ENCODE data around the gene CAPZB. TPM values are rescaled to one million over a fixed set of nuclear protein-coding genes. Genes with fewer than 3 reads are reported as not detected.

CAPZB gene
- polyA plus RNA-seq, 3 donors: 290 to 504 (median 407) TPM

- Histone ChIP-seq H3K27me3 (ENCODE audit: control insufficient read depth in 2 of 2, insufficient read depth in 2 of 2, low read length in 2 of 2) (no peaks in the 10 kb centered on the region), H3K27ac (ENCODE audit: low read depth in 1 of 2, low read length in 2 of 2) (peak overlapping the region in 1 of 2 donors; percentile 75), H4K20me1 (ENCODE audit: insufficient read depth, low read length) (peaks cover 100% of the 10 kb centered on the region), H3K4me1 (ENCODE audit: control insufficient read depth in 1 of 2, insufficient read depth in 2 of 2, low read length in 2 of 2) (peaks cover 27 to 29% of the 10 kb centered on the region in 2 donors), H3K79me2 (ENCODE audit: insufficient read depth, low read length) (peaks cover 99% of the 10 kb centered on the region), H3K4me2 (replicated peaks; ENCODE audit: extremely low read depth, low read length, poor library complexity, severe bottlenecking) (no peak overlapping the region), H3K9ac (ENCODE audit: insufficient read depth, low read length, poor library complexity, severe bottlenecking) (no peak overlapping the region), H2AFZ (ENCODE audit: insufficient read depth, low read depth, low read length, poor library complexity, severe bottlenecking) (no peak overlapping the region), H3K36me3 (replicated peaks in 1 of 2; ENCODE audit: control insufficient read depth in 1 of 2, insufficient read depth in 2 of 2, low read length in 2 of 2) (peaks cover 0 to 9% of the 10 kb centered on the region in 2 donors), H3K4me3 (replicated peaks in 1 of 3; ENCODE audit: low read depth in 2 of 3, low read length in 3 of 3) (no peak overlapping the region), H3K9me3 (replicated peaks in 1 of 2; ENCODE audit: control insufficient read depth in 1 of 2, insufficient read depth in 1 of 2, low read length in 2 of 2) (no peaks in the 10 kb centered on the region)
- Mint-ChIP-seq H3K27me3 (ENCODE audit: low read depth in 3 of 3) (peaks cover 0 to 3% (median 0%) of the 10 kb centered on the region in 3 donors), H3K36me3 (peaks cover 24 to 52% of the 10 kb centered on the region in 2 donors), H3K27ac (peak overlapping the region in 4 of 7 donors; percentile 21 to 86 (median 66)), H3K4me1 (peaks cover 55% of the 10 kb centered on the region), H3K4me3 (no peak overlapping the region), H3K9me3 (no peaks in the 10 kb centered on the region)
- 96% methylated on average over 2 of the region's 9 CpGs for WGBS (ENCODE audit: insufficient coverage)
- intact Hi-C loops (cut with micrococcal nuclease): loop anchor here (5.0 kb wide), 2 partner anchors 35 to 60 kb away; no protein-coding TSS in a partner anchor
- DNase-seq: no peak
- TF ChIP-seq, protein P1, sequence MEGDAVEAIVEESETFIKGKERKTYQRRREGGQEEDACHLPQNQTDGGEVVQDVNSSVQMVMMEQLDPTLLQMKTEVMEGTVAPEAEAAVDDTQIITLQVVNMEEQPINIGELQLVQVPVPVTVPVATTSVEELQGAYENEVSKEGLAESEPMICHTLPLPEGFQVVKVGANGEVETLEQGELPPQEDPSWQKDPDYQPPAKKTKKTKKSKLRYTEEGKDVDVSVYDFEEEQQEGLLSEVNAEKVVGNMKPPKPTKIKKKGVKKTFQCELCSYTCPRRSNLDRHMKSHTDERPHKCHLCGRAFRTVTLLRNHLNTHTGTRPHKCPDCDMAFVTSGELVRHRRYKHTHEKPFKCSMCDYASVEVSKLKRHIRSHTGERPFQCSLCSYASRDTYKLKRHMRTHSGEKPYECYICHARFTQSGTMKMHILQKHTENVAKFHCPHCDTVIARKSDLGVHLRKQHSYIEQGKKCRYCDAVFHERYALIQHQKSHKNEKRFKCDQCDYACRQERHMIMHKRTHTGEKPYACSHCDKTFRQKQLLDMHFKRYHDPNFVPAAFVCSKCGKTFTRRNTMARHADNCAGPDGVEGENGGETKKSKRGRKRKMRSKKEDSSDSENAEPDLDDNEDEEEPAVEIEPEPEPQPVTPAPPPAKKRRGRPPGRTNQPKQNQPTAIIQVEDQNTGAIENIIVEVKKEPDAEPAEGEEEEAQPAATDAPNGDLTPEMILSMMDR (IDR thresholded peaks at IDR 0.05): no peak
Measured at GRCh38 chr1:19447550-19447949, 37.8 kb downstream of the CAPZB start.

GRCh38 chr1:19445417-19446342 lies 39.7 kb downstream of the CAPZB start:
- H3K27ac ChIP-seq (ENCODE audit: low read depth in 1 of 2, low read length in 2 of 2): peak overlapping the region in 1 of 2 donors; percentile 4
- H3K79me2 ChIP-seq (ENCODE audit: insufficient read depth, low read length): peaks cover 99% of the 10 kb centered on the region
- Mint-ChIP-seq H3K27me3 (ENCODE audit: low read depth in 3 of 3) (peaks cover 0 to 3% (median 0%) of the 10 kb centered on the region in 3 donors), H3K27ac (peak overlapping the region in 1 of 7 donors; percentile 3), H3K36me3 (peaks cover 26 to 51% of the 10 kb centered on the region in 2 donors), H3K4me3 (no peak overlapping the region), H3K9me3 (no peaks in the 10 kb centered on the region), H3K4me1 (peaks cover 45% of the 10 kb centered on the region)
- TF ChIP-seq, protein P1 (IDR thresholded peaks at IDR 0.05): no peak
- H2AFZ ChIP-seq (ENCODE audit: insufficient read depth, low read depth, low read length, poor library complexity, severe bottlenecking): no peak overlapping the region
- no peak overlapping the region for H3K9ac ChIP-seq (ENCODE audit: insufficient read depth, low read length, poor library complexity, severe bottlenecking)
- no peak overlapping the region for H3K4me2 ChIP-seq (replicated peaks; ENCODE audit: extremely low read depth, low read length, poor library complexity, severe bottlenecking)
- H3K9me3 ChIP-seq (replicated peaks in 1 of 2; ENCODE audit: control insufficient read depth in 1 of 2, insufficient read depth in 1 of 2, low read length in 2 of 2): no peaks in the 10 kb centered on the region
- no peak for DNase-seq
- intact Hi-C loops (cut with micrococcal nuclease): loop anchor here (5.0 kb wide), 2 partner anchors 37 to 62 kb away; no protein-coding TSS in a partner anchor
- H3K36me3 ChIP-seq (replicated peaks in 1 of 2; ENCODE audit: control insufficient read depth in 1 of 2, insufficient read depth in 2 of 2, low read length in 2 of 2): peaks cover 0 to 15% of the 10 kb centered on the region in 2 donors
- no peak overlapping the region for H3K4me3 ChIP-seq (replicated peaks in 1 of 3; ENCODE audit: low read depth in 2 of 3, low read length in 3 of 3)
- WGBS (ENCODE audit: insufficient coverage): 66% methylated on average over 9 of the region's 13 CpGs
- H3K4me1 ChIP-seq (ENCODE audit: control insufficient read depth in 1 of 2, insufficient read depth in 2 of 2, low read length in 2 of 2): peaks cover 22 to 24% of the 10 kb centered on the region in 2 donors
- H3K27me3 ChIP-seq (ENCODE audit: control insufficient read depth in 2 of 2, insufficient read depth in 2 of 2, low read length in 2 of 2): no peaks in the 10 kb centered on the region
- peaks cover 100% of the 10 kb centered on the region for H4K20me1 ChIP-seq (ENCODE audit: insufficient read depth, low read length)

All from CD14-positive monocyte (primary cell).